Gastrocnemius medialis (tissue), 4 donors: ENCODE results near the gene SLC34A2.

Experiments
- POLR2A ChIP-seq, 2 donors: fragments of 450-650 bp; IDR thresholded peaks; one replicate each; pipeline ENCODE4 v1.6.1; 2017; ENCODE audit warnings: antibody characterized with exemption in 2 of 2, mild to moderate bottlenecking in 2 of 2, moderate library complexity in 2 of 2
- TF ChIP-seq, protein P1 (sequence below), 5 experiments: fragments of 450-650 bp in 3 of 5; fragments of 200-600 bp in 2 of 5; sonication (generic) in 2 of 5; IDR thresholded peaks in 4 of 5; conservative IDR thresholded peaks in 1 of 5; 1 replicate in 4 of 5; 2 replicates in 1 of 5; pipeline ENCODE4 v1.5.1; 2016 to 2019; ENCODE audit warnings: antibody characterized with exemption in 5 of 5, mild to moderate bottlenecking in 3 of 5, moderate library complexity in 3 of 5

DNA sequence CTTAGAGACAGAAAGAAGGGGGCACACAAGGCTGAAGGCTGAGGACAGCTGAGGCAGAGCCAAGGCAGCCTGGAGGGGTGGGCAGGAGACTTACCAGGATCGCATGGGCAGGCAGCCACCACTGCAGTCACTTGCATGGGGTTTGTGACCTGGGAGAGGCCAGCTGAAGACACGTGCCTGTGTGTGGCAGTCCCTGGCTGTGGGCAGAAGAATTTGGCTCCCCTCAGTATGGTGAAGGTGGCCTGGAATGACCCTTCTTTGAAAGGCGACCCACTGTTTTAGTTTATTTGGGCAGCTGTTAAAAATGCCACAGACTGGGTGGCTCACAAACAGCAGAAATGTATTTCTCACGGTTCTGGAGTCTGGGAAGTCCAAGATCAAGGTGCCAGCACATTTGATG lies 22.1 kb upstream of the SLC34A2 start:
- TF ChIP-seq, protein P1, sequence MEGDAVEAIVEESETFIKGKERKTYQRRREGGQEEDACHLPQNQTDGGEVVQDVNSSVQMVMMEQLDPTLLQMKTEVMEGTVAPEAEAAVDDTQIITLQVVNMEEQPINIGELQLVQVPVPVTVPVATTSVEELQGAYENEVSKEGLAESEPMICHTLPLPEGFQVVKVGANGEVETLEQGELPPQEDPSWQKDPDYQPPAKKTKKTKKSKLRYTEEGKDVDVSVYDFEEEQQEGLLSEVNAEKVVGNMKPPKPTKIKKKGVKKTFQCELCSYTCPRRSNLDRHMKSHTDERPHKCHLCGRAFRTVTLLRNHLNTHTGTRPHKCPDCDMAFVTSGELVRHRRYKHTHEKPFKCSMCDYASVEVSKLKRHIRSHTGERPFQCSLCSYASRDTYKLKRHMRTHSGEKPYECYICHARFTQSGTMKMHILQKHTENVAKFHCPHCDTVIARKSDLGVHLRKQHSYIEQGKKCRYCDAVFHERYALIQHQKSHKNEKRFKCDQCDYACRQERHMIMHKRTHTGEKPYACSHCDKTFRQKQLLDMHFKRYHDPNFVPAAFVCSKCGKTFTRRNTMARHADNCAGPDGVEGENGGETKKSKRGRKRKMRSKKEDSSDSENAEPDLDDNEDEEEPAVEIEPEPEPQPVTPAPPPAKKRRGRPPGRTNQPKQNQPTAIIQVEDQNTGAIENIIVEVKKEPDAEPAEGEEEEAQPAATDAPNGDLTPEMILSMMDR (IDR thresholded peaks at IDR 0.05 in 4 of 5, conservative IDR thresholded peaks at IDR 0.05 in 1 of 5), result no peak
- no peak for TF ChIP-seq POLR2A (IDR thresholded peaks at IDR 0.05)
